ENCODE measurements around the gene COL9A3. TPM values are rescaled to one million over a fixed set of nuclear protein-coding genes. Genes with fewer than 3 reads are reported as not detected.

The COL9A3 gene
- total and polyA plus RNA-seq, 2 of the 8 experiments (the other 6 are each of a cell fraction or from before 2014, with no cell fraction given) = 21.7 to 80.1 TPM

DNA sequence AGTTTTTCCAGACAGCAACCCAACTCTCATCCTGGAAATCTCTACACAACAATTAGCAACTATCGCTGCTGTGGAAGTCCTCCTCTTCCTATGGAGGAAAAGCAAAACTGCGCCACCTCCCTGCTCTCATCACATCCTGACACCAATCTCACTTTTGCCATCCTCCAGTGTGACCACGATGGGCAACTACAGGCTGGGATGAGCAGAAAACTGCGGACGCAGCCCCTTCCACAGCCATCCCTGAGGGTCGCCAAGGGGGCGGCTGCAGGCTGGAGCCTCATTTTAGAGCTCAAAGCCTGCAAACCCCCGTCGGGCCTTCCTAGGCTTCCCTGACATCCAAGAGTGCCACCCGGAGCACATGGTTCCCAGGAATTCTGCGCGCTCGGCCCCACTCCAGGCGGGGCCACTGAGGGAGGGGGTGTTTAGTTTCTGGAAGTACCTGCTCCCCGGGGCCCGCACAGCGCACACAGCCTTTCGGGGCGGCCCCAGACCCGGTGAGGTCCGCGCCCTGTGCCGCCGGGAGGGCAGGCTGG, 43.6 kb downstream of the COL9A3 start:
- Histone ChIP-seq H2BK15ac (ENCODE audit: low read length) (no peak overlapping the region), H3K9ac (replicated peaks in 1 of 4; ENCODE audit: extremely low read depth in 1 of 4, low read depth in 3 of 4, low read length in 3 of 4) (peak overlapping the region in 1 of 4 experiments; percentile 65; a peak in 2 of 7 replicates), H3K4ac (replicated peaks; ENCODE audit: insufficient read length, low read depth, low read length) (no peak overlapping the region), H3K9me3 (ENCODE audit: insufficient read depth in 2 of 2, low read depth in 1 of 2, low read length in 1 of 2) (no peaks in the 10 kb centered on the region; a peak in 1 of 4 replicates), H2BK120ac (replicated peaks; ENCODE audit: low read depth, low read length) (no peak overlapping the region), H3K27me3 (replicated peaks in 1 of 4; ENCODE audit: control insufficient read depth in 3 of 4, extremely low read depth in 1 of 4, insufficient read depth in 3 of 4, low read length in 3 of 4) (peaks cover 0 to 7% (median 4%) of the 10 kb centered on the region in 4 experiments; a peak in 5 of 7 replicates), H4K5ac (ENCODE audit: insufficient read length, low read depth, low read length) (no peak overlapping the region), H3K36me3 (ENCODE audit: control insufficient read depth in 2 of 4, insufficient read depth in 4 of 4, low read length in 3 of 4) (peaks cover 5 to 9% (median 8%) of the 10 kb centered on the region in 4 experiments; a peak in 6 of 8 replicates), H3K14ac (ENCODE audit: insufficient read length) (no peak overlapping the region), H3K4me2 (ENCODE audit: insufficient read depth in 1 of 2, low read depth in 2 of 2, low read length in 2 of 2) (peak overlapping the region; percentile 72 to 95), H3K79me1 (ENCODE audit: low read depth, low read length) (peaks cover 5% of the 10 kb centered on the region; the same call in 1 of the 2 replicates), H3K23ac (ENCODE audit: insufficient read length) (no peak overlapping the region), H4K8ac (ENCODE audit: extremely low read depth, insufficient read depth, low read length) (no peak overlapping the region), H2AFZ (ENCODE audit: low read length) (no peak overlapping the region), H3K23me2 (ENCODE audit: low read depth, low read length) (peaks cover 8% of the 10 kb centered on the region; the same call in 1 of the 2 replicates), H2BK12ac (ENCODE audit: low read depth, low read length) (no peak overlapping the region), H3K4me1 (replicated peaks in 1 of 4; ENCODE audit: control insufficient read depth in 3 of 4, insufficient read depth in 4 of 4, low read length in 3 of 4) (peaks cover 3 to 18% (median 13%) of the 10 kb centered on the region in 4 experiments), H2BK5ac (ENCODE audit: low read depth, low read length) (no peak overlapping the region), H3K18ac (ENCODE audit: extremely low read depth, low read length) (no peak overlapping the region), H3K4me3 (ENCODE audit: extremely low read depth in 1 of 4, insufficient read depth in 2 of 4, low read depth in 3 of 4, low read length in 4 of 4) (peak overlapping the region; percentile 33 to 60 (median 52)), H3K79me2 (ENCODE audit: control insufficient read depth in 1 of 2, insufficient read depth in 2 of 2, low read length in 2 of 2) (peaks cover 0 to 14% of the 10 kb centered on the region in 2 experiments; a peak in 2 of 4 replicates), H3K56ac (replicated peaks; ENCODE audit: insufficient read length, low read depth, low read length) (no peak overlapping the region), H2BK20ac (ENCODE audit: low read length) (peak overlapping the region; percentile 3; the same call in 1 of the 2 replicates), H3K27ac (ENCODE audit: low read depth, low read length) (no peak overlapping the region), H2AK5ac (ENCODE audit: low read depth, low read length) (no peak overlapping the region), H4K20me1 (replicated peaks in 1 of 2; ENCODE audit: control insufficient read depth in 1 of 2, insufficient read depth in 2 of 2, low read length in 2 of 2) (peaks cover 0 to 11% of the 10 kb centered on the region in 2 experiments), H4K91ac (replicated peaks; ENCODE audit: insufficient read length, low read length) (no peak overlapping the region)
- no peak for TF ChIP-seq KDM5A (IDR thresholded peaks at IDR 0.05; ENCODE audit: low read length)
- TF ChIP-seq POLR2A (IDR thresholded peaks at IDR 0.05; ENCODE audit: control extremely low read depth in 1 of 2, low read depth in 2 of 2, low read length in 2 of 2) = no peak
- TF ChIP-seq JUN (IDR thresholded peaks at IDR 0.05; ENCODE audit: low read depth, low read length) = no peak
- no peak for TF ChIP-seq RBBP5 (IDR thresholded peaks at IDR 0.05; ENCODE audit: borderline replicate concordance, low read depth, low read length)
- TF ChIP-seq CEBPB (IDR thresholded peaks at IDR 0.05; ENCODE audit: low read depth, low read length) = no peak
- no peak for TF ChIP-seq SRF (IDR thresholded peaks at IDR 0.05; ENCODE audit: low read depth, low read length)
- no peak for TF ChIP-seq KDM1A (IDR thresholded peaks at IDR 0.05; ENCODE audit: borderline replicate concordance, low read length)
- no peak for TF ChIP-seq BRCA1 (IDR thresholded peaks at IDR 0.05; ENCODE audit: low read depth, low read length)
- no peak for TF ChIP-seq BACH1 (IDR thresholded peaks at IDR 0.05; ENCODE audit: low read length)
- 24% methylated on average over 14 of the region's 24 CpGs; no CpG with 5 or more reads in 1 of the 2 experiments for WGBS, 2 experiments (ENCODE audit: extremely low coverage in 1 of 2, insufficient coverage in 1 of 2, insufficient read length in 1 of 2, insufficient replicate concordance in 2 of 2, low coverage in 1 of 2, low lambda C conversion rate in 2 of 2, missing lambda C conversion rate in 1 of 2)
- FAIRE-seq = no peak
- no peak for DNase-seq (ENCODE audit: low read depth in 1 of 2, low spot score in 2 of 2)
- POLR2A ChIA-PET (ENCODE audit: partially characterized antibody) = interaction anchor here (1.7 to 2.3 kb wide), 3 partner anchors 10 to 45 kb away, joined by 5 to 9 read pairs (median 7); partner anchors contain the start of gene COL9A3
- CTCF ChIA-PET (ENCODE audit: partially characterized antibody) = interaction anchor here (0.6 to 1.1 kb wide), 3 partner anchors 13 to 1083 kb away, joined by 3 read pairs; no protein-coding TSS in a partner anchor

Data from H1 (cell line).